HG02642 (cell line): ENCODE data around the gene ZNF653.

Source experiments
- ATAC-seq: cut with Tn5 transposase; IDR thresholded peaks from one replicate; pipeline ENCODE4 v1.9.1; 2021; ENCODE audit warnings: mild to moderate bottlenecking; ENCODE audit not compliant: unreplicated experiment, poor library complexity

The ZNF653 gene, protein sequence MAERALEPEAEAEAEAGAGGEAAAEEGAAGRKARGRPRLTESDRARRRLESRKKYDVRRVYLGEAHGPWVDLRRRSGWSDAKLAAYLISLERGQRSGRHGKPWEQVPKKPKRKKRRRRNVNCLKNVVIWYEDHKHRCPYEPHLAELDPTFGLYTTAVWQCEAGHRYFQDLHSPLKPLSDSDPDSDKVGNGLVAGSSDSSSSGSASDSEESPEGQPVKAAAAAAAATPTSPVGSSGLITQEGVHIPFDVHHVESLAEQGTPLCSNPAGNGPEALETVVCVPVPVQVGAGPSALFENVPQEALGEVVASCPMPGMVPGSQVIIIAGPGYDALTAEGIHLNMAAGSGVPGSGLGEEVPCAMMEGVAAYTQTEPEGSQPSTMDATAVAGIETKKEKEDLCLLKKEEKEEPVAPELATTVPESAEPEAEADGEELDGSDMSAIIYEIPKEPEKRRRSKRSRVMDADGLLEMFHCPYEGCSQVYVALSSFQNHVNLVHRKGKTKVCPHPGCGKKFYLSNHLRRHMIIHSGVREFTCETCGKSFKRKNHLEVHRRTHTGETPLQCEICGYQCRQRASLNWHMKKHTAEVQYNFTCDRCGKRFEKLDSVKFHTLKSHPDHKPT

GRCh38 chr19:11505504-11506100, at the start of gene ZNF653:
ZNF653 (minus strand) TSS chr19:11505839; CDS start chr19:11505786, 53 bp downstream.
- peak; percentile 61 for ATAC-seq

- no peak for ATAC-seq
These were observed 49.6 kb upstream of the ZNF653 start for GRCh38 chr19:11555246-11555645.

- no peak for ATAC-seq
These were observed 48.5 kb upstream of the ZNF653 start for GRCh38 chr19:11554160-11554559.

GRCh38 chr19:11552666-11553372, 47.2 kb upstream of the ZNF653 start:
- no peak for ATAC-seq

- ATAC-seq = no peak
These were observed 46.1 kb upstream of the ZNF653 start for GRCh38 chr19:11551603-11552235.

DNA sequence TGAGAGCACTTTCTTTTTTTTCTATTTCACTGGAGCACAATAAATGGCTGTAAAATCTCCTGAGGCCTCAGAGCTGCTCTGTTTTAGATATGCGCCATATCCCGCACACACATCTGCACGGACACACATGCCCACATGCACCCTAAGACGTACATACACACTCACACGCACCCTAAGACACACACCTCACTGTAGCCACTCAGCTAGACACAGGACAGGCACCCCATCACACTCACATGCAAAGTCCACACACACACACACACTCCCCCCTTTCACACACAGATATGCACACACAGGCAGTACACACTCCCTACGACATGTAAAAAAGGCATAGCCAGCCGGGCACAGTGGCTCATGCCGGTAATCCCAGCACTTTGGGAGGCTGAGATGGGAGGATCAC, 44.6 kb upstream of the ZNF653 start:
- ATAC-seq = no peak

DNA sequence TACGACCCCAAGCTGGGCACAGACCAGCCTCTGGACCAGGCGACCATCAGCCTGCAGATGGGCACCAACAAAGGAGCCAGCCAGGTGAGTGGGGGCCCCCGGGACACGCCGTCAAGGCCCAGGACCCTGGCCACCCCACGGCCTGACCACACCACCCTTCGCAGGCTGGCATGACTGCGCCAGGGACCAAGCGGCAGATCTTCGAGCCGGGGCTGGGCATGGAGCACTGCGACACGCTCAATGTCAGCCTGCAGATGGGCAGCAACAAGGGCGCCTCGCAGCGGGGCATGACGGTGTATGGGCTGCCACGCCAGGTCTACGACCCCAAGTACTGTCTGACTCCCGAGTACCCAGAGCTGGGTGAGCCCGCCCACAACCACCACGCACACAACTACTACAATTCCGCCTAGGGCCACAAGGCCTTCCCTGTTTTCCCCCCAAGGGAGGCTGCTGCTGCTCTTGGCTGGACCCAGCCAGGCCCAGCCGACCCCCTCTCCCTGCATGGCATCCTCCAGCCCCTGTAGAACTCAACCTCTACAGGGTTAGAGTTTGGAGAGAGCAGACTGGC, 43.8 kb upstream of the ZNF653 start:
- no peak for ATAC-seq

DNA sequence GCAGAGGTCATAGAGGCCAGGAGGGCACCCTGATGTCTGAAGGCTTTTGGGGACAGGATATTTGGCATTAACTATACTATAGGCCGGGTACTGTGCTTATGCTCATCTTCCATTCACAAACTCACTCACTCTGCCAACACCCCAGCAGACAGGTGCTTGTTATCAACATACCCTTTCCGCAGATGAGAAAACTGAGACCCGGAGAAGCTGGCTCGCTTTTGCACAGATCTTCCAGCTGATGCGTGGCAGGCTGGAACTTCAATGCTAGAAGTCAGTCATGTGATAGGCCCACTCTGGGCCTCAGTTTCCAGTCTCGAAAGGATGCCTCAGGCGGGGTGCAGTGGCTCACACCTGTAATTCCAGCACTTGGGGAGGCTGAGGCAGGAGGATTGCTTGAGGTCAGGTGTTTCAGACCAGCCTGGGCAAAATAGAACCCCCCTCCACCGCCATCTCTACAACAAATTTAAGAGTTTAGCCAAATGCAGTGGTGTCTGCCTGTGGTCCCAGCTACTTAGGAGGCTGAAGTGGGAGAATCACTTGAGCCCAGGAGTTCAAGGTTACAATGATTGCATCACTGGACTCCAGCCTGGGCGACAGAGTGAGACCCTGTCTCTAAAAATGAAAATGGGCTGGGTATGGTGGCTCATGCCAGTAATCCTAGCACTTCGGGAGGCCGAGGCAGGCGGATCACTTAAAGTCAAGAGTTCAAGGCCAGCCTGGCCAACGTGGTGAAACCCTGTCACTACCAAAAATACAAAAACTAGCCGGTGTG, 42.5 kb upstream of the ZNF653 start:
- ATAC-seq = no peak

- ATAC-seq = no peak
These were observed 35.6 kb upstream of the ZNF653 start for GRCh38 chr19:11541238-11541637.

DNA sequence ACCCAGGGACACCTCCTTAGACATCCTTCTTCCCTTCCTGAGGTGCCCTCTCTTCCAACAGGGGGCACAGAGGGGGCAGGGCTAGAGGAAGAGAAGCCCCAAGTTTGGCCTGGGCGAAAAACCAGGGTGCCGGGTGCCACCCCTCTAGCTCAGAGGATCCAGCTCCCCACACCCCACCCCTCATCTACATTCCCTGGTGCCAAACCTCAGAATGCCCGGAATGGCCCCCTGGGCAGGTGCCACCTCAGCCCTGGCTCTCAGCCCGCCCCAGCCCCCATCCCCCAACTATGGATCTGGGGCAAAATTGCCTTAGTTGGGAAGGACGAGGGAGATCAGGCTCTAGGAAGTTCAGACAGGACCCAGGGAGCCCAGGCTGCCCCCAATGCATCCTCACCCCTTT, 35.0 kb upstream of the ZNF653 start:
- no peak for ATAC-seq

- ATAC-seq = no peak
These were observed 34.1 kb upstream of the ZNF653 start for GRCh38 chr19:11539495-11540365.

DNA sequence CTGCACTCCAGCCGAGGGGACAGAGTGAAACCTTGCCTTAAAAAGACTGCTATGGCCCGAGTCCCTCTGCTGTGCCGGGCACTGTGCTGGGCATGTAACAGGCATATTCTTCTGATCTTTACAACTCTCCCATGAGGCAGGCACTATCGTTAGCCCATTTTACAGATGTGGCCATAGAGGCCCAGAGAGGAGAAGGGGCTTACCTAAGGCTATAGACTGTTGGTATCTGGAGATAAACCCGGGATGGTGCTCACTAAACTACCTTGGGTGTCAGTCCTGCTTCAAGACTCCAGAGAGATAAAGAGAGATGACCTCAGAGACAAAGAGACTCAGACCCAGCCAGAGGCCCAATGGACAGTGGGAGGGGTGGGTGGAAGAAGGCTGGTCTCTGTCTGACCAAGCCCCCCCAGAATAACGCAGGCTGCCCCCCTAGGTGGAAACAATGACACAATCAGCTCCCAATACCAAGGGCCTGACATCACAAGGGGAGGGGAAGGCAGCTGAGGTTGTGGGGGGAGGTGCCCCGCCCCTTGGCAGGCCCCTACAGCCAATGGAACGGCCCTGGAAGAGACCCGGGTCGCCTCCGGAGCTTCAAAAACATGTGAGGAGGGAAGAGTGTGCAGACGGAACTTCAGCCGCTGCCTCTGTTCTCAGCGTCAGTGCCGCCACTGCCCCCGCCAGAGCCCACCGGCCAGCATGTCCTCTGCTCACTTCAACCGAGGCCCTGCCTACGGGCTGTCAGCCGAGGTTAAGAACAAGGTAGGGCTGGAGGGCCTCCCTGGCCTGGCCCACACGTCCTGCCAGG, 32.8 kb upstream of the ZNF653 start, which contains the start of gene CNN1:
CNN1 (plus strand) TSS at position 620 of the 805 bp plus-strand sequence; CDS start at position 697, 77 bp downstream.
- no peak for ATAC-seq

DNA sequence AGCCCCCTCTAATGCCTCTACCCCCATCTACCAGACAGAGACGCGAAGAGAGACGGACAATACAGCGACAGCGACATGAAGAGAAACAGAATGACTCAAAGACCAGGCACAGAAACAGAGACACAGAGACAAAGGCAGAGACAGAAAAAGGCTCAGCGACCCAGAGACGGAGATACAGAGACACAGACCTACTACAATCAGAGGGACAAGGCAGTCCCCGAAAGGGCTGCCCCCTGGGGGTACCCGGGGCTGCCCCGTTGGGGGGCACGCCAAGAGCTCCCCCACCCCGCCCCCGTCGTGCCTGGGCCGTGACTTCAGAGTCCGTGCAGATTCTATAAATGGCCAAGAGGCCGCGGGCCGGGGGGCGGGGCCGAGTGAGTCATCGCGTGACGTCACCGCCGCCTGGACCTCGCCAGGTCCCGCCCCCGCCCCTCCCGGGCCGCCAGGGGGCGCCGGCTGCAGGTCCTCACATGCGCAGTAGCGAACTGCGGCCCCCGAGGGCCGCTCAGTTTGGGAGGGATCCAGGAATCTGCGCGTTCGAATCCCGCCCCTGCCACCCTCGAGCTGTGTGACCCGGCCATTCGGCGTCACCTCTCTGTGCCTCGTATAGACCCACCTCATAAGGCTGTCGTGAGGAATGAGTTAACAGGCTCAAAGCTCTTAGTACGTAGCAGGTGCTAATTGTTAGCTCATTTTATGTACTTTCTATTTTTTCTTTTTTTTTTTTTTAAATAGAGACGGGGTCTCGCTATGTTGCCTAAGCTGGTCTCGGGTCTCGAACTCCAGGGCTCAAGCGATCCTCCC, 30.4 kb upstream of the ZNF653 start:
- ATAC-seq = peak; percentile 85

DNA sequence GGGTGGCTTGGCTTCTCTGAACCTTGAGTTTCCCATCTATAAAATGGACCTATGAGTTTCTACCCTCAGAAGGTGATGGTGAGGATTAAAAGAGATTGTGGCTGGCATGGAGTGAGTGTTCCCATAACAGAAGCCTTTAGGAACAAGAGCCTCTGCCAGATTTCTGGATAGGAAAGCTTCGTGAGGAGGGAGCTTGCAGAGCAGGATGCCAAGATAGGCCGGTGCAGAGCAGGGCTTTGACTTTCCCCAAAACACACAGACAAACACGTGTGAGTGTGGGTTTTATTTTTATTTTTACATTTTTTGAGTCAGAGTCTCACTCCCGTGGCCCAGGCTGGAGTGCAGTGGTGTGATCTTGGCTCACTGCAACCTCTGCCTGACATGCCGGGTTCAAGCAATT, 29.3 kb upstream of the ZNF653 start:
- no peak for ATAC-seq

DNA sequence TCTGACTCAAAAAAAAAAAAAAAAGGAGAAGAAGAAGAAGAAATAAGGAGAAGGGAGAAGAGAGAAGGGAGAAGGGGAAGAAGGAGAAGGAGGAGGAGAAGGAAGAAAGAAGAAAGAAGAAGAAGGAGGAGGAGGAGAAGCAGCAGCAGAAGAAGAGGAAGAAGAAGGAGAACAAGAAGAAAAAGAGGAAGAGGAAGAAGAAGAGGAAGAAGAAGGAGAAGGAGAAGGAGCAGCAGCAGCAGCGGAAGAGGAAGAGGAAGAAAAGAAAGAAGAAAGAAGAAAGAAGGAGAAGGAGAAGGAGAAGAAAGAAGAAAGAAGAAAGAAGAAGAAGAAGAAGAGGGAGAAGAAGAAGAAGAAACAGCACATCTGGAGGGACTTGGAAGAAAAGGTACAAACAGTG, 28.9 kb upstream of the ZNF653 start:
- no peak for ATAC-seq

DNA sequence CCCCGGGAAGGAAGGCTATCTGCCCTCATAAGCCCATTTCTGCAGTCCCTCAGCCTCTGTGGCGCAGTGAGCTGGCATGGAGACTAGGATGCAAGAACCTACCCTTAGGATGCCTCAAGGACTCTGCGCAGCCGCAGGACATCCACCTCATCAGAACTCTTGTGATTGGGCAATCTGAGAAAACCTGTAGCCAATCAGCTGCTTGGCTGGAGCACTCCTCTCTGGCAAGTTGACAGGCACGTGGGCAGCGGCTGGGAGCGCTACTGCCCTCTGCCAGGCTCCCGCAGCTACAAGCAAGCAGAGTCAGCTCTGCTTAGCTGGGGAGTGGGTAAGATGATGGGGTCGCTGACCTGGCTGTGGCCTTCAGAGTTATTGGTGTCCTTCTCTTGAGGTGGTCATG, 24.8 kb upstream of the ZNF653 start:
- ATAC-seq = no peak
